SK-N-SH (cell line): Measurements from ENCODE around the gene FAM83F. TPM values are rescaled to one million over a fixed set of nuclear protein-coding genes. Genes with fewer than 3 reads are reported as not detected.

Experiments used
- CTCF ChIA-PET: fragments of 300-600, 350-600 bp; formaldehyde crosslinking; extraction: SDS; loops from one replicate; lab custom pipeline; 2021; lab: Yijun Ruan, JAX
- POLR2A ChIA-PET: fragments of 350-600 bp; sonication (Branson Sonifier 250); formaldehyde crosslinking; extraction: SDS; loops from one replicate; lab custom pipeline; 2020; ENCODE audit warnings: antibody characterized with exemption, inconsistent platforms; lab: Yijun Ruan, JAX
- DNase-seq: peaks from one replicate; pipeline ENCODE4 v3.0.0; 2012
- H2AFZ ChIP-seq: fragments of 200-600 bp; sonication (generic); 2 replicates; pipeline ENCODE4 v1.8.1; 2016; ENCODE audit warnings: antibody characterized with exemption, mild to moderate bottlenecking, low read depth
- H3F3A ChIP-seq: fragments of 200-600 bp; sonication (generic); replicated peaks from 2 replicates; pipeline ENCODE3; 2016; ENCODE audit warnings: antibody characterized with exemption, mild to moderate bottlenecking; ENCODE audit not compliant: insufficient read depth
- H3K27ac ChIP-seq, 2 experiments: fragments of 200-500 bp in 1 of 2; fragments of 200-600 bp in 1 of 2; sonication (Bioruptor generic) in 1 of 2; sonication (generic), shearing (Covaris generic) in 1 of 2; 2 replicates each; pipeline versions ENCODE4 v1.5.1 to v1.6.1; 2014 to 2016; ENCODE audit warnings: low read depth in 2 of 2, inconsistent platforms in 1 of 2, low read length in 1 of 2, mild to moderate bottlenecking in 1 of 2, mixed read lengths in 1 of 2
- H3K27me3 ChIP-seq: fragments of 200-600 bp; sonication (generic), shearing (Covaris generic); 2 replicates; pipeline ENCODE4 v1.6.1; 2016; ENCODE audit warnings: mixed run types; ENCODE audit not compliant: insufficient read depth
- H3K36me3 ChIP-seq, 2 experiments: fragments of 200-500 bp in 1 of 2; fragments of 200-600 bp in 1 of 2; sonication (Bioruptor generic) in 1 of 2; sonication (generic) in 1 of 2; replicated peaks in 1 of 2; 2 replicates each; pipeline versions ENCODE3 to v1.5.1; 2014 to 2016; ENCODE audit warnings: low read length in 1 of 2, mild to moderate bottlenecking in 1 of 2; ENCODE audit not compliant: insufficient read depth in 2 of 2, control insufficient read depth in 1 of 2
- H3K4me1 ChIP-seq, 2 experiments: fragments of 200-500 bp in 1 of 2; fragments of 200-600 bp in 1 of 2; sonication (Bioruptor generic) in 1 of 2; sonication (generic), shearing (Covaris generic) in 1 of 2; 2 replicates each; pipeline versions ENCODE4 v1.5.1 to v1.6.1; 2014 to 2016; ENCODE audit warnings: low read depth in 1 of 2, low read length in 1 of 2, mixed run types in 1 of 2; ENCODE audit not compliant: insufficient read depth in 2 of 2, control insufficient read depth in 1 of 2
- H3K4me2 ChIP-seq: fragments of 200-600 bp; sonication (generic), shearing (Covaris generic); 2 replicates; pipeline ENCODE4 v1.6.1; 2017; ENCODE audit warnings: mixed run types
- H3K4me3 ChIP-seq, 2 experiments: fragments of 200-500 bp in 1 of 2; fragments of 200-600 bp in 1 of 2; sonication (Bioruptor generic) in 1 of 2; sonication (generic), shearing (Covaris generic) in 1 of 2; 2 replicates each; pipeline versions ENCODE4 v1.5.1 to v1.8.1; 2014 to 2016; ENCODE audit warnings: low read depth in 2 of 2, inconsistent platforms in 1 of 2, low read length in 1 of 2, mild to moderate bottlenecking in 1 of 2, mixed read lengths in 1 of 2, moderate library complexity in 1 of 2
- H3K79me2 ChIP-seq: fragments of 200-600 bp; sonication (generic); 2 replicates; pipeline ENCODE4 v1.8.1; 2017; ENCODE audit warnings: mild to moderate bottlenecking; ENCODE audit not compliant: insufficient read depth
- H3K9ac ChIP-seq: fragments of 200-600 bp; sonication (generic); 2 replicates; pipeline ENCODE4 v1.6.1; 2017; ENCODE audit warnings: mixed run types
- H3K9me2 ChIP-seq: fragments of 200-600 bp; sonication (generic); 2 replicates; pipeline ENCODE4 v1.6.1; 2017; ENCODE audit warnings: mixed run types
- H3K9me3 ChIP-seq: fragments of 200-600 bp; sonication (generic); 2 replicates; pipeline ENCODE4 v1.6.1; 2017; ENCODE audit warnings: mixed run types, mild to moderate bottlenecking, moderate library complexity
- H4K20me1 ChIP-seq: fragments of 200-600 bp; sonication (generic); 2 replicates; pipeline ENCODE4 v1.6.1; 2017; ENCODE audit warnings: mild to moderate bottlenecking, mixed run types; ENCODE audit not compliant: insufficient read depth
- ELF1 ChIP-seq: IDR thresholded peaks from 2 replicates; pipeline ENCODE4 v1.4.0; 2012
- EP300 ChIP-seq, 2 experiments: IDR thresholded peaks; 2 replicates each; pipeline versions ENCODE4 v1.4.0 to v1.6.1; 2012; ENCODE audit warnings: borderline replicate concordance in 1 of 2, low read depth in 1 of 2, low read length in 1 of 2
- FOSL2 ChIP-seq: IDR thresholded peaks from 2 replicates; pipeline ENCODE4 v1.4.0; 2012; ENCODE audit warnings: low read depth, mild to moderate bottlenecking, moderate library complexity, borderline replicate concordance
- MEF2A ChIP-seq: IDR thresholded peaks from 2 replicates; pipeline ENCODE4 v1.4.0; 2012; ENCODE audit warnings: low read depth, borderline replicate concordance
- MXI1 ChIP-seq: IDR thresholded peaks from 2 replicates; pipeline ENCODE4 v1.6.1; 2012; ENCODE audit warnings: mild to moderate bottlenecking, low read depth, low read length, improper control_type of control experiment
- NRF1 ChIP-seq: IDR thresholded peaks from 2 replicates; pipeline ENCODE4 v1.6.1; 2012; ENCODE audit warnings: low read depth, mild to moderate bottlenecking, low read length
- RCOR1 ChIP-seq: fragments of 150-350 bp; IDR thresholded peaks from 2 replicates; pipeline ENCODE4 v1.6.1; 2017; ENCODE audit warnings: antibody characterized with exemption, low read length
- RXRA ChIP-seq: IDR thresholded peaks from 2 replicates; pipeline ENCODE4 v1.4.0; 2012; ENCODE audit warnings: low read depth, mild to moderate bottlenecking, borderline replicate concordance
- SMC3 ChIP-seq: IDR thresholded peaks from 2 replicates; pipeline ENCODE4 v1.6.1; 2012; ENCODE audit warnings: low read depth, low read length, improper control_type of control experiment
- TEAD4 ChIP-seq: IDR thresholded peaks from 2 replicates; pipeline ENCODE4 v1.4.0; 2012; ENCODE audit warnings: mild to moderate bottlenecking, borderline replicate concordance; ENCODE audit not compliant: insufficient read depth
- WGBS: methylation state at CpG from one replicate; pipeline ENCODE4 v1.1.6; 2017; ENCODE audit warnings: low lambda C conversion rate; 5-methylcytosine and 5-hydroxymethylcytosine counted together
- polyA plus RNA-seq, 3 experiments: library from polyadenylated mRNA; depleted of rRNA; stranded (reverse); fragments of >200 nt; gene quantifications; 2 replicates each; pipeline ENCODE4 v1.2.3, GENCODE V29; 2012
- TF ChIP-seq, protein P1 (sequence below): IDR thresholded peaks from 2 replicates; pipeline ENCODE4; 2012
- TF ChIP-seq, protein P2 (sequence below): IDR thresholded peaks from 2 replicates; pipeline ENCODE4 v1.4.0; 2012; ENCODE audit warnings: low read depth

Gene FAM83F
- polyA plus RNA-seq, 1 of the 3 experiments (the other 2 are of a cell fraction) = not detected

DNA sequence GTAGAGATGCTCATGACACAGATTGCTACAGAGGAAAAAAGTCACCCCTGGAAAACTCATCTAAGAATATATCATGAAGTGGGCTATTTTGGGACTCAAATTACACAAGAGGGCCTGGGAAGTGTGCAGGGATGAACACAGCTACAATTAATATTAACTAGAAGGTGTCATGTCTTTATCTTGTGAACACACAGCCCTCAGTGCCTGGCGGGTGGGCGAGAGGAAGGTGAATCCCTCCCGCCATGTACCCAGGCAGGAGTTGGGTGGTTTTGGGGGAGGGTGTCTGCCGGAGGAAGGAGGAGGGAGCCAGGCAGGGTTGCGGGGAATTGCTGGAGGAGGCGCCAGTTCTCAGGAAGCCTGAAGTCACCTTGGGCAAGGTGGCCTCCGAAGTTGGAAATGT lies 5.1 kb upstream of the FAM83F start:
- 80% methylated on average over 1 of the region's 7 CpGs for WGBS
- CTCF ChIA-PET = interaction anchor here (1.0 kb wide), 1 partner anchor 35 kb away, joined by 3 read pairs; no protein-coding TSS in a partner anchor
- H3K9me2 ChIP-seq = no peaks in the 10 kb centered on the region

DNA sequence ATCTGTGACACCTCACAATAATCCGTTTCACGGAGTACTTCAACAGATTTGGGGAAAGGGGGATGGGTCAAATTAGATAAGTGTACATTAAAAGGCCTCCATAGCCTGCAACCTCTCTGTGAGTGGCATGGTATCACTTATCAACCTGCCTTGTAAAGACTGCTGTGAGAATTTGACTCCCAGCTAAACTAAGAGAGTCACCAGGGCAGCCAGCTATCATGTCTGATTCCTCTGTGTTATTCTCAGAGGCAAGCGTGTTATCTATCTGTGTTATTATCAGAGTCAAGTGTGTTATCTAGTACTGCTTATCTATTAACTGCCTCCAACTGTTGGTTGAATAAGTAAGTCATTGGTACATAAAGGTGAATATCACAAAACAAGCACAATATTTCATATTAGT lies 4.1 kb upstream of the FAM83F start:
- no peak overlapping the region for H2AFZ ChIP-seq
- no peaks in the 10 kb centered on the region for H3K9me2 ChIP-seq
- no peaks in the 10 kb centered on the region for H3K27me3 ChIP-seq
- CTCF ChIA-PET = interaction anchor here (0.6 to 1.3 kb wide), 3 partner anchors 34 to 456 kb away, joined by 3 read pairs; no protein-coding TSS in a partner anchor
- no peak for DNase-seq
- POLR2A ChIA-PET = no interaction called here
- no peaks in the 10 kb centered on the region for H4K20me1 ChIP-seq
- no peak overlapping the region for H3K4me2 ChIP-seq
- H3K4me3 ChIP-seq = no peak overlapping the region
- H3K79me2 ChIP-seq = no peaks in the 10 kb centered on the region
- no peaks in the 10 kb centered on the region for H3F3A ChIP-seq
- H3K9ac ChIP-seq = no peak overlapping the region
- TF ChIP-seq ELF1 (no peak), NRF1 (no peak), MEF2A (no peak), EP300 (IDR thresholded peaks at IDR 0.05; ENCODE audit: borderline replicate concordance in 1 of 2, low read depth in 1 of 2, low read length in 1 of 2) (no peak), RCOR1 (no peak)
- TF ChIP-seq, protein P1, sequence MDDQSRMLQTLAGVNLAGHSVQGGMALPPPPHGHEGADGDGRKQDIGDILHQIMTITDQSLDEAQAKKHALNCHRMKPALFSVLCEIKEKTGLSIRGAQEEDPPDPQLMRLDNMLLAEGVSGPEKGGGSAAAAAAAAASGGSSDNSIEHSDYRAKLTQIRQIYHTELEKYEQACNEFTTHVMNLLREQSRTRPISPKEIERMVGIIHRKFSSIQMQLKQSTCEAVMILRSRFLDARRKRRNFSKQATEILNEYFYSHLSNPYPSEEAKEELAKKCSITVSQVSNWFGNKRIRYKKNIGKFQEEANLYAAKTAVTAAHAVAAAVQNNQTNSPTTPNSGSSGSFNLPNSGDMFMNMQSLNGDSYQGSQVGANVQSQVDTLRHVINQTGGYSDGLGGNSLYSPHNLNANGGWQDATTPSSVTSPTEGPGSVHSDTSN = no peak
- H3K27ac ChIP-seq = no peak overlapping the region
- H3K36me3 ChIP-seq = no peaks in the 10 kb centered on the region
- H3K9me3 ChIP-seq = no peaks in the 10 kb centered on the region
- H3K4me1 ChIP-seq = peaks cover 0 to 2% of the 10 kb centered on the region in 2 experiments; a peak in 1 of 4 replicates
- 75% methylated on average over 1 of the region's 3 CpGs for WGBS

More for the DNA sequence above, 5.1 kb upstream of the FAM83F start:
- Histone ChIP-seq H3K27me3 (no peaks in the 10 kb centered on the region), H3K4me3 (no peak overlapping the region), H2AFZ (no peak overlapping the region), H3K4me1 (peaks cover 0 to 2% of the 10 kb centered on the region in 2 experiments; a peak in 1 of 4 replicates), H3K79me2 (no peaks in the 10 kb centered on the region), H3K4me2 (no peak overlapping the region), H3K9ac (no peak overlapping the region), H4K20me1 (no peaks in the 10 kb centered on the region), H3K9me3 (no peaks in the 10 kb centered on the region), H3K27ac (no peak overlapping the region), H3K36me3 (no peaks in the 10 kb centered on the region), H3F3A (no peaks in the 10 kb centered on the region)
- TF ChIP-seq MEF2A (no peak), RXRA (no peak), FOSL2 (no peak), TEAD4 (no peak), SMC3 (no peak), MXI1 (no peak)
- TF ChIP-seq, protein P1 = no peak
- TF ChIP-seq, protein P2, sequence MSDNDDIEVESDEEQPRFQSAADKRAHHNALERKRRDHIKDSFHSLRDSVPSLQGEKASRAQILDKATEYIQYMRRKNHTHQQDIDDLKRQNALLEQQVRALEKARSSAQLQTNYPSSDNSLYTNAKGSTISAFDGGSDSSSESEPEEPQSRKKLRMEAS = no peak
- no peak for DNase-seq
- POLR2A ChIA-PET = no interaction called here
